Central memory CD8-positive, alpha-beta T cell (primary cell): ENCODE measurements around the gene MRPL11.

Experiments used
- ATAC-seq: fragments of 150-1000 bp; cut with Tn5 transposase; replicated peaks from 2 replicates; pipeline ENCODE4 v1.10.0; 2022; ENCODE audit warnings: mild to moderate bottlenecking, moderate FRiP score, moderate number of reproducible peaks; ENCODE audit not compliant: poor library complexity, severe bottlenecking; ENCODE audit errors: extremely low read depth
- DNase-seq, 2 donors: peaks; one replicate each; pipeline ENCODE4 v3.0.0; 2021; ENCODE audit warnings: low spot score in 2 of 2
- H3K27ac Mint-ChIP-seq: one replicate; pipeline ENCODE4 v1.8.0; 2022; ENCODE audit warnings: low read depth, mild to moderate bottlenecking, moderate library complexity, mixed read lengths
- H3K27me3 Mint-ChIP-seq: one replicate; pipeline ENCODE4 v1.8.0; 2022; ENCODE audit warnings: mixed read lengths
- H3K36me3 Mint-ChIP-seq: one replicate; pipeline ENCODE4 v1.8.0; 2022; ENCODE audit warnings: mild to moderate bottlenecking, moderate library complexity, mixed read lengths; ENCODE audit not compliant: insufficient read depth
- H3K4me1 Mint-ChIP-seq: one replicate; pipeline ENCODE4 v1.8.0; 2022; ENCODE audit warnings: mixed read lengths
- H3K4me3 Mint-ChIP-seq: one replicate; pipeline ENCODE4 v1.8.0; 2022; ENCODE audit warnings: mild to moderate bottlenecking, moderate library complexity, mixed read lengths
- H3K9me3 Mint-ChIP-seq: one replicate; pipeline ENCODE4 v1.8.0; 2022; ENCODE audit warnings: mixed read lengths

The MRPL11 gene

DNA sequence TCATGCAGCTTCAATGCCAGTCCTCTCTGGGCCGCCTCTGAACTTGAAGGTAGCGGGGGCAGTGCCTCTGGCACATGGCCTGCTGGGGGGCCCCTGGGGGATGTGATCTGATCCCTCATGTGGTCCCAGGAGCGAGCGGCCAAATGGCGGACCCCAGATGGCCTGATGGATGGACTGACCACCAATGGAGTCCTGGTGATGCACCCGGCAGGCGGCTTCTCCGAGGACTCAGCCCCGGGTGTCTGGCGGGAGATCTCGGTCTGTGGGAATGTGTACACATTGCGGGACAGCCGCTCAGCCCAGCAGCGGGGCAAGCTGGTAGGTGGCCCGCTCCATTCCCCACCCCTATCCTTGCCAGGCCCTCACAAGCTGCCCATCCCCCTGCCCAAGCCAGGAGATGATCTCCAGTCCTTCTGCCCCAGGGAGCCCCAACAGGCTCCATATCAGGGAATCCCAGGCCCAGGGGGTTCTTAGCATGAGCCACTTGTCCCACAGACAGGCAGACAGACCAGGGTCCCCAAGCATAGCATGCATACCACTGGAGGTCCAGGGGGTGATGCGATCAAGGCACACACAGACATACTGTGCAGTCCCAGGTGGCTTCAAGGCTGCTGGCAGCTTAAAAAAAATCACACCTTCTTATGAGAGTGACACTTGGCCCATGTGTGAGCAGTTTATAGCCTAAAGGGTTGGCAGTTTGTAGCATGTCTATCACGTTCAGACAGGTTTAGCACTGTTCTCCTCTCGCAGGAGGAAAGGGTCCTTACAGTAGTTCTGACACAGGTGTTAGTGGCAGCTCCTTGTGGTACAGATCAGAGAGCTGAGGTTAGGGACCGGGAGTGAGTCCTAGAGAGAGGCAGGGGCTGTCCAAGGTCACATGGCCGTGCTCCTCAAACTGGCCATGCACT is 35.2 kb upstream of the MRPL11 start:
- peaks cover 4% of the 10 kb centered on the region for H3K36me3 Mint-ChIP-seq
- peaks cover 15% of the 10 kb centered on the region for H3K4me1 Mint-ChIP-seq
- DNase-seq (no peak), ATAC-seq (no peak)
- H3K27me3 Mint-ChIP-seq, result no peaks in the 10 kb centered on the region
- no peak overlapping the region for H3K4me3 Mint-ChIP-seq
- H3K9me3 Mint-ChIP-seq, result no peaks in the 10 kb centered on the region
- no peak overlapping the region for H3K27ac Mint-ChIP-seq

- DNase-seq (no peak), ATAC-seq (no peak)
- Mint-ChIP-seq H3K9me3 (no peaks in the 10 kb centered on the region), H3K4me1 (peaks cover 8% of the 10 kb centered on the region), H3K36me3 (peaks cover 4% of the 10 kb centered on the region), H3K27ac (no peak overlapping the region), H3K4me3 (no peak overlapping the region), H3K27me3 (no peaks in the 10 kb centered on the region)
These were observed 34.5 kb upstream of the MRPL11 start for GRCh38 chr11:66473167-66473566.

DNA sequence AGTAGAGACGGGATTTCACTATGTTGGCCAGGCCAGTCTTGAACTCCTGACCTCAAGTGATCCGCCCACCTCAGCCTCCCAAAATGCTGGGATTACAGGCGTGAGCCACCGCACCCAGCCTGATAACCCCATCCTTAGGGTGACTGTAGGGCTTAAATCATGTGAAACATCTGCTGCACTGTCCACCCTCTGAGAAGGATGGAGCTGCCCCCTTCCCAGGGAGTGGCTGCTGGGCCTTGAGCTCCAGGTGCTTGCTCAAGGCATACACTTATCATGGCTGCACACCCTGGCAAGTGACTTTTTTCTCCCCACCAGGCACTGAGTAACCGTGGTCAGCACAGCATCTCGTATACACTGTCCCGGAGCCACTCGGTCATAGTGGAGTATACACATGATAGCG is 33.4 kb upstream of the MRPL11 start:
- DNase-seq (no peak), ATAC-seq (no peak)
- no peak overlapping the region for H3K27ac Mint-ChIP-seq
- H3K36me3 Mint-ChIP-seq, result peaks cover 9% of the 10 kb centered on the region
- no peaks in the 10 kb centered on the region for H3K9me3 Mint-ChIP-seq
- peaks cover 6% of the 10 kb centered on the region for H3K4me1 Mint-ChIP-seq
- H3K27me3 Mint-ChIP-seq, result no peaks in the 10 kb centered on the region
- H3K4me3 Mint-ChIP-seq, result no peak overlapping the region

- Mint-ChIP-seq H3K27ac (no peak overlapping the region), H3K36me3 (peaks cover 13% of the 10 kb centered on the region), H3K4me1 (peaks cover 10% of the 10 kb centered on the region), H3K27me3 (no peaks in the 10 kb centered on the region), H3K4me3 (no peak overlapping the region), H3K9me3 (no peaks in the 10 kb centered on the region)
- ATAC-seq (no peak), DNase-seq (no peak)
These were observed 32.5 kb upstream of the MRPL11 start for GRCh38 chr11:66471142-66471541.

GRCh38 chr11:66470015-66470414 is 31.4 kb upstream of the MRPL11 start:
- Mint-ChIP-seq H3K9me3 (no peaks in the 10 kb centered on the region), H3K4me3 (no peak overlapping the region), H3K4me1 (peaks cover 10% of the 10 kb centered on the region), H3K36me3 (peaks cover 14% of the 10 kb centered on the region), H3K27me3 (no peaks in the 10 kb centered on the region), H3K27ac (no peak overlapping the region)
- DNase-seq (no peak), ATAC-seq (no peak)

- Mint-ChIP-seq H3K36me3 (peaks cover 14% of the 10 kb centered on the region), H3K27me3 (no peaks in the 10 kb centered on the region), H3K27ac (no peak overlapping the region), H3K4me1 (peaks cover 10% of the 10 kb centered on the region), H3K4me3 (no peak overlapping the region), H3K9me3 (no peaks in the 10 kb centered on the region)
- ATAC-seq (no peak), DNase-seq (no peak)
These were observed 30.8 kb upstream of the MRPL11 start for GRCh38 chr11:66469441-66469840.

GRCh38 chr11:66468691-66469090 is 30.0 kb upstream of the MRPL11 start:
- ATAC-seq (no peak), DNase-seq (no peak)
- Mint-ChIP-seq H3K27ac (no peak overlapping the region), H3K36me3 (peaks cover 9% of the 10 kb centered on the region), H3K9me3 (no peaks in the 10 kb centered on the region), H3K27me3 (no peaks in the 10 kb centered on the region), H3K4me3 (peak overlapping the region; percentile 82), H3K4me1 (peaks cover 10% of the 10 kb centered on the region)

GRCh38 chr11:66467756-66468155 is 29.1 kb upstream of the MRPL11 start:
- Mint-ChIP-seq H3K9me3 (no peaks in the 10 kb centered on the region), H3K36me3 (peaks cover 9% of the 10 kb centered on the region), H3K27me3 (no peaks in the 10 kb centered on the region), H3K27ac (peak overlapping the region; percentile 86), H3K4me3 (peak overlapping the region; percentile 82), H3K4me1 (peaks cover 10% of the 10 kb centered on the region)
- ATAC-seq (no peak), DNase-seq (no peak)

DNA sequence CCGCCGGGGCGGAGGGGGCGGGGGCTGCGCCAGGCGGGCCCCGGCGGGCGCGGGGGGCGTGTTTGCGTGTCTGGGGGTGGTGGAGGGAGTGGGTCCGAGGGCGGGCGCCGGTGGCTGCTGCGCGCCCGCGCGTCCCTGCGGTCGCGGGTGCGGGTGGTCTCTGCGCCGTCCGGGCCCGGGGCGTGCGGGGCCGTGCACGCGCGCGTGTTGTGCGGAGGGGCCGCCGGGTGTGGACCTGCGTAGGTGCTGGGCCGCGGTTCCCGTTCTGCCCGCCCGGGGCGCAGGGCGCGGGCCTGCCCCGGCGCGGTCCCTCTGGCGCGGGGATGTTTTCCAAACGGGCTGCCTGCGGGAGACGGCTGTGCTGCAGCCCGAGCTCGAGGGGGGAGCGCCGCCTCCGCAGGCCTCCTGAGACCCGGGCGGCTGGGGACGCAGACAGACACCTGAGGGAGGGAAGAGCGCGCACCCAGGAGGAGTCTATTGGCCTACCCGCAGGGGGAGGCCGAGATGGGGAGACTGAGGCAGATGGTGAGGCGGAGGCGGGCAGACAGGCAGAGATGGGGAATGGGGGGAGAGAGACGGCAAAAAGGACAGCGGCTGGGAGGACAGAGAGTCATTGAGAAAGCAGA is 28.5 kb upstream of the MRPL11 start:
- Mint-ChIP-seq H3K4me1 (peaks cover 10% of the 10 kb centered on the region), H3K36me3 (peaks cover 9% of the 10 kb centered on the region), H3K27ac (peak overlapping the region; percentile 86), H3K9me3 (no peaks in the 10 kb centered on the region), H3K27me3 (no peaks in the 10 kb centered on the region), H3K4me3 (peak overlapping the region; percentile 83)
- ATAC-seq, result peak; percentile 67
- no peak for DNase-seq

DNA sequence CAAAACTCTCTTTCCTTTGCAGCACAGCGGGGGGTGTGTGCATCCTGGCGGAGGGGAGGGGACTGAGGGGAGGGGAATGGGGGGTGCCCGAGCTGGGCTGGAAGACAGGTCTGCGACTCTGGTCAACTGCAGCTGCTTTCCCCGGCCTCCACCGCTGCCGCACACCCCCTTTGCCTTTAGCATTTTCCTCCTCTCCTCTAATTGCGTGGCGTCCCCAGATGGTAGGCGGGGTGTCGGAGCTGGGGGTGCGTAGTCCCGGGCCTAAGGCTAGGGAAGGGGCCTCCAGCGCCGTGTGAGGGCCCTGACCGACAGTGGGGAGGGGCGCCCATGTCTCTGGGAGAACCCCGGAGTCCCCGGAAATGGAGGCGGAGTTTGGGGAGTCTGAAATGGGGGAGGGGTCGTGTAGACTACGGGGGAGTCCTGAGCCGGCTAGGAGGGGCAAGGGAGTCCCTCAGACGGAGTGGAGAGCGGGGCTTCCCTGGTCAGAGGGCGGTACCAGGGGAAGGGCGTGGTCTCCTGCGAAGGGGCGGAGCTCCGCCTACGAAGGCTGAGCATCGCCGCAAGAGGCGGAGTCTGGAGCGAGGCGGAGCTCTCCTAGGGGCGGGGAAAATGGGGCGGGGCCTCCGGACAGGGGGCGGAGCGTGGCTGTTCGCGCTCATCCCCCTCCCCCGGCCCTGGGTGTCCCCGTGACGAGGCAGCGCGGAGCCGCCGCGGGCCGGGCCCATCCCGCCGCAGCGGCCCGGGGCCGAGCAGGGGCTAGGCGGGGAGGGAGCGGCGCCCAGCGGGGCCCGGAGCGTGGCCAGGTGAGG is 27.8 kb upstream of the MRPL11 start, which contains the start of gene PELI3:
Gene PELI3 (plus strand): TSS at position 681 of the 809 bp plus-strand sequence. CDS start 1,224 bp downstream, outside the sequence.
- H3K27ac Mint-ChIP-seq, result peak within 1 kb of the TSS; percentile 87
- H3K27me3 Mint-ChIP-seq, result no peaks in the 10 kb centered on the region
- peak within 1 kb of the TSS; percentile 83 for H3K4me3 Mint-ChIP-seq
- H3K36me3 Mint-ChIP-seq, result peaks cover 9% of the 10 kb centered on the region
- no peaks in the 10 kb centered on the region for H3K9me3 Mint-ChIP-seq
- ATAC-seq, result peak; percentile 78
- DNase-seq, result peak; percentile 89 to 90
- peaks cover 10% of the 10 kb centered on the region for H3K4me1 Mint-ChIP-seq

DNA sequence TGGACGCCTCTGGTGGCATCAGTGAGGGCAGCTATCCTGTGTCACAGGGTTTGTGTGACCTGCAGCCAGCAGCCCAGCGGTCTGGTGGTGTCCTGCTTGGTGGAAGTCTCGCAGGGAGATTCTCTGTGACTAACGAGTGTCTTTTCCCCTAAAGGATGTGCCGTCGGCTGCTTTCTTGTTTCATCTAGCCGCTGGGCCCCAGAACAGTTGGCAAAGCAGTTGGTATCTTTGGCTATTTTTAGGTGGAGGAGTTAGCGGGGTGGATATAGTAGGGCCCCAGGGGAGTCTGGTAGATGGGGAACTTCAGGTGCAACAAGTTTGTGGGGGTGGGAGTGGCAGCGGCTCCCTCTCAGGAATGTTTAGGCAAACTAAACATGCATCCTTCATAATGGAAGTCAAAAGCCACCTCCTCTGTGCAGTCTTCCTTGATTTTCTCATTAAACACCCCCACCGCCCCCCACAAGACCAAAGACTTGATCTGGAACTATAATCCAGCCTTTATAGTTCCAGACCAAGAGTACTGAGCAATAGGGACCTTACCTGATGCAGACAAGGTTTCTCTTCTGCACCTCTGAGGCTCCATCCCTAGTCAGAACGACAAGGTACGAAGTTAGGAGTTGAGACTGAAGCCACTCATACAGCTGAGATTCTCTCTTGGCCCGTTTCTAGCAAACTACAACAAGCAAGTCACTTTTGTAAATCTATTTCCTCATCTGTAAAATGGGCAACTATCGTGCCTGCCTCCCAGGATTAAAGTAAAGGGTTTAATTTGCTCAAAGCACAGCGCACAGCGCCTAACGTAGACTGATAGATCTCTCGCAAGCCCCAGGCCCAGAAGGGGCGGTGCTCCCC is 27.0 kb upstream of the MRPL11 start:
- Mint-ChIP-seq H3K27me3 (no peaks in the 10 kb centered on the region), H3K9me3 (no peaks in the 10 kb centered on the region), H3K27ac (peak overlapping the region; percentile 87), H3K4me1 (peaks cover 10% of the 10 kb centered on the region), H3K4me3 (peak overlapping the region; percentile 83), H3K36me3 (peaks cover 9% of the 10 kb centered on the region)
- ATAC-seq (no peak), DNase-seq (no peak)

GRCh38 chr11:66464916-66465315 is 26.3 kb upstream of the MRPL11 start:
- H3K9me3 Mint-ChIP-seq, result no peaks in the 10 kb centered on the region
- no peak overlapping the region for H3K27ac Mint-ChIP-seq
- peaks cover 9% of the 10 kb centered on the region for H3K36me3 Mint-ChIP-seq
- no peak for DNase-seq
- peaks cover 10% of the 10 kb centered on the region for H3K4me1 Mint-ChIP-seq
- no peak for ATAC-seq
- no peak overlapping the region for H3K4me3 Mint-ChIP-seq
- H3K27me3 Mint-ChIP-seq, result no peaks in the 10 kb centered on the region
